Choroid plexus epithelial cell (primary cell): Measurements from ENCODE around the gene LRRC31.

Source experiments
- DNase-seq: peaks from one replicate; pipeline ENCODE4 v3.0.0-alpha.2; 2010; ENCODE audit warnings: low read depth
- H3K4me3 ChIP-seq: 2 replicates; pipeline ENCODE4 v1.5.1; 2011; ENCODE audit warnings: low read depth, mild to moderate bottlenecking, control low read depth, low read length, moderate library complexity
- TF ChIP-seq, protein P1 (sequence below): conservative IDR thresholded peaks from 2 replicates; pipeline ENCODE4 v1.5.1; 2011; ENCODE audit warnings: low read depth, mild to moderate bottlenecking, control low read depth, inconsistent platforms, low read length, moderate library complexity

The LRRC31 gene

DNA sequence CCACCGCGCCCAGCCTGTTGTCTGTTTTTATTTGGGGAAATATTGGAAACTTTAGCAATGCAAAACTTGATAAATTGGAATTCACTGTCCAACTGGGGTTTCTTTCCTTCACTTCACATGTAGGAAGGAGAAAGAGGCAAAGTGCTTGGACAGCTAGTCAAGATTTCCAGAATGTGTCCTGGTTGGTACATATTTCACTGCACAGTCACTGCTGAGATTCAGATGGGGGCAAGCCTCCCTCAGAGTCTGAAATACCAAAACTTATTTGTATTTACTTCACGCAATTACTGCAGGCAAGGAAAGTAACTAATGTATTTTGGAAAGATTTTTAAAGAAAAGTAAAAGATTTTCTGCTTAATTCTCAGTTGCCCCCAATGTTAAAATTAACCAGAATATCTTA, 21.0 kb downstream of the LRRC31 start:
- DNase-seq: no peak
- TF ChIP-seq, protein P1, sequence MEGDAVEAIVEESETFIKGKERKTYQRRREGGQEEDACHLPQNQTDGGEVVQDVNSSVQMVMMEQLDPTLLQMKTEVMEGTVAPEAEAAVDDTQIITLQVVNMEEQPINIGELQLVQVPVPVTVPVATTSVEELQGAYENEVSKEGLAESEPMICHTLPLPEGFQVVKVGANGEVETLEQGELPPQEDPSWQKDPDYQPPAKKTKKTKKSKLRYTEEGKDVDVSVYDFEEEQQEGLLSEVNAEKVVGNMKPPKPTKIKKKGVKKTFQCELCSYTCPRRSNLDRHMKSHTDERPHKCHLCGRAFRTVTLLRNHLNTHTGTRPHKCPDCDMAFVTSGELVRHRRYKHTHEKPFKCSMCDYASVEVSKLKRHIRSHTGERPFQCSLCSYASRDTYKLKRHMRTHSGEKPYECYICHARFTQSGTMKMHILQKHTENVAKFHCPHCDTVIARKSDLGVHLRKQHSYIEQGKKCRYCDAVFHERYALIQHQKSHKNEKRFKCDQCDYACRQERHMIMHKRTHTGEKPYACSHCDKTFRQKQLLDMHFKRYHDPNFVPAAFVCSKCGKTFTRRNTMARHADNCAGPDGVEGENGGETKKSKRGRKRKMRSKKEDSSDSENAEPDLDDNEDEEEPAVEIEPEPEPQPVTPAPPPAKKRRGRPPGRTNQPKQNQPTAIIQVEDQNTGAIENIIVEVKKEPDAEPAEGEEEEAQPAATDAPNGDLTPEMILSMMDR: no peak
- H3K4me3 ChIP-seq: no peak overlapping the region

DNA sequence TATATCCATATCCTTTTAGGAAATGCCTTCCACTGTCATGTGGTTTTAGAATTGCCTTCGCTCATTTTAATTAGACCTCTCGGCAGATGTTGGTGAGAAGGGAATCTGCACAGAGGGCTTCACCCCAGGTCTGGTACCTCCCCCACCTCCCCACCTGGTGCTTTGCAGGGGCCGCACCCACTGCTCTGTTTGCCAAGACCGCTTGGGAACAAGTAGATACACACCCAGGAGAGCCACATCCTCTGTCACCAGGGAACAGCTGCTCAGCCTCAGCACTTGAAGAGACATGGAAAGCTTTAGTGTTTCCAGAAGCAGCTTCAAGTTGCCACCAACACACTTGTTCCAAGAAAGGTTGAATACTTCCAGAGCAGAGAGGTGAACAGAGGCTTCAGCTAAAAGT, 21.8 kb downstream of the LRRC31 start:
- TF ChIP-seq, protein P1: no peak
- H3K4me3 ChIP-seq: no peak overlapping the region
- DNase-seq: no peak

DNA sequence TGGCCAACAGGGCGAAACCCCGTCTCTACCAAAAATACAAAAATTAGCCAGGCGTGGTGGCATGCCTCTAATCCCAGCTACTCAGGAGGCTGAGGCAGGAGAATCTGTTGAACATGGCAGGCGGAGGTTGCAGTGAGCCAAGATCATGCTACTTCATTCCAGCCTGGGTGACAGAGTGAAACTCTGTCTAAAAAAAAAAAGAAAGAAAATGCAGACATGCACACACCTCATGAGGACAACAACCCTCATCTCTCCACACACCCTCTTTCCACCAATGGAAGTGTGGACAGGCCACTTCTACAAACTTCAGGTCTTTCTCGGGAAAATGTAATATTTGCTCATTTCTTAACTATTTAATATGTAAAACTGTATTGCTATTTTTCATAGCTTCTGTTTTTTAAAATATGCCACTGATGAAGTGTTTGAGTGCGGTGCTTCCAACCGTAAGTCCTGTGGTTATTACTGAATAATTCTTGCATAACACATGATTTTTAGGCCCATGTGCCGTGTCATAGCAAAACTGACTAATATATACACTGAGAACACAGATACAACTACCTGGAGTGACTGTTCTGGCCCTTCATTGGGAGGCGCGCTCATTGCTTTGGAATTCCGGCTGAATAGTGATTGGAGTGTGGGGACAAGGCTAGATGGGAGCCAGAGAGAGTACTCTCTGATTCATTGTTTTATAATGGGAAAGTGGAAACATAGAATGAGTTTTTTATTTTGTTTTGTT, 23.1 kb downstream of the LRRC31 start:
- no peak overlapping the region for H3K4me3 ChIP-seq
- peak; percentile 56 for DNase-seq
- TF ChIP-seq, protein P1: no peak

DNA sequence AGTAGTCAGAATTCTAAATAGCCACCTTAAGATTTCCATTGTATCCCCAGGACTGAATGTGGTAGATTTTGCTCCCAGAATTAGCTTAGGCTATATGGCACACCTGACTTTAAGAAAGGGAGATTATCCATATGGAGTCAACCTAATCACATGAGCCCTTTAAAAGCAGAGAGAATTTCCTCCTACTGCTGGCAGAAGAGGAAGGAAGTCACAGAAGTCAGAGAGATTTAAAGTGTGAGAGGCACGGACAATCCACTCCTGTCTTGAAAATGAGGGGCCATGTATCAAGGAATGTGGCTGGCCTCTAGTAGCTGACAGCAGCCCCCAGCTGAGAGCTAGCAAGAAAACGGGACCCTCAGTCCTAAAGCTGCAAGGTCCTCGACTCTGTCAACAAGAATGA, 26.8 kb downstream of the LRRC31 start:
- H3K4me3 ChIP-seq: no peak overlapping the region
- TF ChIP-seq, protein P1: no peak
- no peak for DNase-seq

DNA sequence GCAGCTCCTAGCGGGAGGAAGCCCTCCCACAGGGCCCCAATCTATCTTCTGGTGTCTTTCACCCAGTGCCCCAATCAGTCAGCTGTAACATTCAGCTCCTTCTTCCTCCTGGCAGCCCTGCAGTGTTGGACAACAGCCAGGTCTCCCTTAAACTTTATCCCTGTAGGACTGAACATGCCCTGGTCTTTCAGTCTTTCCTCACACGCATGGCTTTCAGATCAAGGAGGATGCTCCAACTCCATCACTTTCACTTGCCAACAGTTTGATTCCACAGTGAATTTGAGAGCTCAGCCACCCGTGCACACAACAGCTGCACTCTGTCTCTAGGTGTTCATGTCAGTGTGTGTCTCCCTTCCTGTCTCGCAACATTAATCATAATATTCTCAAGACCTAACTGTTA, 28.6 kb downstream of the LRRC31 start:
- DNase-seq: no peak
- TF ChIP-seq, protein P1: no peak
- H3K4me3 ChIP-seq: no peak overlapping the region

DNA sequence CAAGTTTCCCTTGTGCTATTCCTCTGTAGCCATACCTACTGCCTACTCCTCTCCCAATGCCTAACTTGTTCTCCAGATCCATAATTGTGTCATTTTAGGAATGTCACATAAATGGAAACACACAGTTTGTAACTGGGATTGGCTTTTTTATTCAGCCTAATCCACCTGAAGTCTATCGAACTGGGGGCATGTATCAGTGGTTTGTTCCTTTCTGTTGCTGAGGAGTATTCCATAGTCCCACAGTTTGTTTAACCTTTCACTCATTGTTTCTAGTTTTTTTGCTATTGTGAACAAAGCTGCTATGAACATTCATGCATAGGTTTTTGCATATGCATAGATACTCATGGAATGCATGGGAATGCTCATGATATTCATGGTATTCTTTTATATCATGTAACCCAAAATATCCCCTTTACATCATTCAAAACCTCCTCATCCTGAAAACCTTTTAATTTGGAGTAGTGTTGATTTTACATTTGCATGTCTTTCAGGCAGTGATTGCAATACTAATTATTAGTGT, 31.2 kb downstream of the LRRC31 start:
- no peak for DNase-seq
- H3K4me3 ChIP-seq: no peak overlapping the region
- TF ChIP-seq, protein P1: no peak

DNA sequence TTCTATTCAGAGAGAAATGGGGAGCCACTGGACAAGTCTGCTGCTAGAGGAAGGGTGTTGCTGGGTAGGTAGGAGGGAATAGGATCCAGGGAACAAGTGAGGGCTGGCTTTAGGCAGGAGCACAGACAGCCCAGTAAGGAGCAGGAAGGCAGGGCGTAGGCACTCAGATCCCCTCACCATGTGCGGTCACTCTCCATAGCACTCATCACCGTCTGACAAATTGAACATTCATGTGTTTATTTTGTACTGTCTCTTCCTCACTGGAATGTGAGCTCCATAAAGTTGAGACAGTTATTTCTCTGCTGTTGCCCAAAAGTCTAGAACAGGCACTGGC, 32.8 kb downstream of the LRRC31 start:
- no peak overlapping the region for H3K4me3 ChIP-seq
- no peak for DNase-seq
- TF ChIP-seq, protein P1: no peak
